Stimulated activated naive CD8-positive, alpha-beta T cell treated with anti-CD3 and anti-CD28 coated beads, Interleukin-15, Interleukin-2, amounts not matched to agents 100 ng/mL and 50 ng/mL, for 24 hours (primary cell): Measurements from ENCODE around the gene ZNF280B.
"Not testable (repeated sequence)": the region's sequence is repeated elsewhere in the genome, so short reads cannot be mapped to it uniquely, and the experiment has no call there.

ENCODE experiments used
- H3K27ac Mint-ChIP-seq: one replicate; pipeline ENCODE4 v1.8.0; 2021; ENCODE audit warnings: mild to moderate bottlenecking, mixed read lengths
- H3K27me3 Mint-ChIP-seq: one replicate; pipeline ENCODE4 v1.8.0; 2021; ENCODE audit warnings: mixed read lengths
- H3K36me3 Mint-ChIP-seq: one replicate; pipeline ENCODE4 v1.8.0; 2021; ENCODE audit warnings: low read depth, mixed read lengths
- H3K4me1 Mint-ChIP-seq: one replicate; pipeline ENCODE4 v1.8.0; 2021; ENCODE audit warnings: low read depth, mixed read lengths
- H3K4me3 Mint-ChIP-seq: one replicate; pipeline ENCODE4 v1.8.0; 2021; ENCODE audit warnings: mild to moderate bottlenecking, mixed read lengths
- H3K9me3 Mint-ChIP-seq: one replicate; pipeline ENCODE4 v1.8.0; 2021; ENCODE audit warnings: mixed read lengths

Gene ZNF280B

DNA sequence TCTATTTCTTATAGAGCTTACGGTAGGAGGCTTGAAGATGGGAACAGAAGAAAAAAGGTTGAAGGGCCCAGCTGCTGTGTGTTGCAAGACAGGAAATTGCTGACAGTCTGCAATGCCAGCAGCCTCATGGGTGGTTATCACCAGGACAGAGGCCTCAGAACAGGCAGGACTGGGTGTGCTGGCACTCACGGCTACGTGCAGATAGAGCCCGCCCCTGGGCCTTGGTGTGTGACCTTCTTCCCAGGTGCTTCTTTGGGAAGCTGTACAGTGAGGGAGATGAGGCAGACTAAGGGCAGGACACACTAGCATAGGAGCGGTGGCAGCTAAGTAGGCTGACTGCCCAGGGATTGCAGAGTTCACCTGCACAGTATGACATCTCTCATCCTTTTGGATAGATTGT is 37.9 kb upstream of the ZNF280B start:
- Mint-ChIP-seq H3K27ac (no peak overlapping the region), H3K9me3 (no peaks in the 10 kb centered on the region), H3K4me1 (no peaks in the 10 kb centered on the region), H3K4me3 (no peak overlapping the region), H3K36me3 (no peaks in the 10 kb centered on the region), H3K27me3 (no peaks in the 10 kb centered on the region)

- Mint-ChIP-seq H3K4me1 (no peaks in the 10 kb centered on the region), H3K27me3 (no peaks in the 10 kb centered on the region), H3K27ac (no peak overlapping the region), H3K4me3 (no peak overlapping the region), H3K9me3 (no peaks in the 10 kb centered on the region), H3K36me3 (no peaks in the 10 kb centered on the region)
These were observed 36.5 kb upstream of the ZNF280B start for GRCh38 chr22:22545084-22545483.

GRCh38 chr22:22538226-22538989 is 29.9 kb upstream of the ZNF280B start:
- Mint-ChIP-seq H3K4me3 (no peak overlapping the region), H3K4me1 (no peaks in the 10 kb centered on the region), H3K27me3 (peaks cover 3% of the 10 kb centered on the region), H3K36me3 (no peaks in the 10 kb centered on the region), H3K9me3 (no peaks in the 10 kb centered on the region), H3K27ac (no peak overlapping the region)

GRCh38 chr22:22536916-22537315 is 28.4 kb upstream of the ZNF280B start:
- H3K4me1 Mint-ChIP-seq = no peaks in the 10 kb centered on the region
- no peak overlapping the region for H3K4me3 Mint-ChIP-seq
- no peaks in the 10 kb centered on the region for H3K36me3 Mint-ChIP-seq
- H3K27ac Mint-ChIP-seq = no peak overlapping the region
- peaks cover 3% of the 10 kb centered on the region for H3K27me3 Mint-ChIP-seq
- H3K9me3 Mint-ChIP-seq = no peaks in the 10 kb centered on the region

DNA sequence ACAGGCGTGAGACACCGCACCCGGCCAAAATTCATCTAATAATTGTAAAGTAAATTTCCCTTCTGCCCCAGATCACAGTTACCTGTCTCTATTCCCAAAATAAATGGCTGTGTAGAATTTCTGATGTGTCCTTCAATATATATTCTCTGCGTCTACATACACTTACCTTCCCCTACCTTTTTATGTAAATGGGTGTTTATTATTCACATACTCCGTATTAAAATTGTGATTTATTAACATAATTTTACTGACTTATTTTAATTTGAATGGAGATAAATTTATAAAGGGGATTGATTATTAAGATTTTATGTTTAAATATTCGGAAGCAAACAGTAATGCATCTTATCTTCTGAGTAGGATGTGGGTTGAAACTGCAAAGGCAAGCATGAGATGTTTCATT is 28.0 kb upstream of the ZNF280B start:
- Mint-ChIP-seq H3K27ac (no peak overlapping the region), H3K27me3 (peaks cover 3% of the 10 kb centered on the region), H3K4me1 (no peaks in the 10 kb centered on the region), H3K36me3 (no peaks in the 10 kb centered on the region), H3K9me3 (no peaks in the 10 kb centered on the region), H3K4me3 (no peak overlapping the region)

DNA sequence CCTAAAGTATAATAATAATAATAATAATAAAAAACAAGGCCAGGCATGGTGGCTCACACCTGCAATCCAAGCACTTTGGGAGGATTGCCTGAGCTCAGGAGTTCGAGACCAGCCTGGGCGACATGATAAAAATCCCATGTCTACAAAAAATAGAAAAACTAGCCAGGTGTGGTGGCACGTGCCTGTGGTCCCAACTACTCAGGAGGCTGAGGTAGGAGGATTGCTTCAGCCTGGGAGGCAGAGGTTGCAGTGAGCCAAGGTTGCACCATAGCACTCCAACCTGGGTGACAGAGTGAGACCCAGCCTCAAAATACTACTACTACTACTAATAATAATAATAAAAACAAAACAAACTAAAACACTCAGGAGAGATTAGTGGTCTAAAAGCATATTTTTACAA is 27.1 kb upstream of the ZNF280B start:
- H3K4me1 Mint-ChIP-seq = no peaks in the 10 kb centered on the region
- no peaks in the 10 kb centered on the region for H3K36me3 Mint-ChIP-seq
- peaks cover 3% of the 10 kb centered on the region for H3K27me3 Mint-ChIP-seq
- no peak overlapping the region for H3K4me3 Mint-ChIP-seq
- H3K9me3 Mint-ChIP-seq = no peaks in the 10 kb centered on the region
- H3K27ac Mint-ChIP-seq = no peak overlapping the region

GRCh38 chr22:22534604-22535415 is 26.3 kb upstream of the ZNF280B start:
- Mint-ChIP-seq H3K36me3 (no peaks in the 10 kb centered on the region), H3K4me1 (no peaks in the 10 kb centered on the region), H3K9me3 (no peaks in the 10 kb centered on the region), H3K27me3 (peaks cover 3% of the 10 kb centered on the region), H3K4me3 (no peak overlapping the region), H3K27ac (no peak overlapping the region)

DNA sequence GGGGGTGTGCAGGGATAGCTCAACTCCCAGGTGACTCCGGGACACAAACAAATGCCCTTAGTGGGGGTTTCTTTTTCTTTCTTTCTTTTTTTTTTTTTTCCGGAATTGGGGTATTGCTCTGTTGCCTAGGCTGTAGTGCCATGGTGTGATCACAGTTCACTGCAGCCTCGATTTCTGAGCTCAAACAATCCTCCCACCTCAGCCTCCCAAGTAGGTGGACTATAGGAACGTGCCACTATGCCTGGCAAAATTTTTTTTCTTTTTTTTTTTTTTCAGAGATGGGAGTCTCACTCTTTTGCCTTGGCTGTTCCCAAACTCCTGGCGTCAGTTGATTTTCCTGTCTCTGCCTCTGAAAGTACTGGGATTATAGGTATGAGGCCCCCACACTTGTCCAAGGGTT is 25.3 kb upstream of the ZNF280B start:
- Mint-ChIP-seq H3K27me3 (peaks cover 10% of the 10 kb centered on the region), H3K27ac (no peak overlapping the region), H3K36me3 (no peaks in the 10 kb centered on the region), H3K4me3 (no peak overlapping the region), H3K4me1 (no peaks in the 10 kb centered on the region), H3K9me3 (no peaks in the 10 kb centered on the region)

DNA sequence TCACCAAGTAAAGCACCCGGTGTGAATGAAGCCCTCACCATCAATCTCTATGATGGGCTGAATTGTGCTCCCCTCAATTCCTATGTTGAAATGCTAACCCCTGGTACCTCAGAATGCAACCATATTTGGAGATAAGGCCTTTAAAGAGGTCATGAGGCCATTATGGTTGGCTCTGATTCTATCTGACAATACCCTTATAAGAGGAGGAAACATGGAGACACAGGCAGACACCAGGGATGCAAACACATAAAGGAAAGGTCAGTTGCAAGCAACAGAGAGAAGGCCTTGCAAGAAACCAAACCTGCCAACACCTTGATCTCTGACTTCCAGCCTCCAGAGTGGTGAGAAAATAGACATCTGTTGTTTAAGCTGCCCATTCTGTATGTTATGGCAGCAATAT is 24.9 kb upstream of the ZNF280B start:
- Mint-ChIP-seq H3K4me3 (no peak overlapping the region), H3K4me1 (no peaks in the 10 kb centered on the region), H3K36me3 (no peaks in the 10 kb centered on the region), H3K9me3 (no peaks in the 10 kb centered on the region), H3K27me3 (peaks cover 7% of the 10 kb centered on the region), H3K27ac (no peak overlapping the region)

- H3K9me3 Mint-ChIP-seq, H3K4me3 Mint-ChIP-seq, H3K36me3 Mint-ChIP-seq, H3K27ac Mint-ChIP-seq, H3K27me3 Mint-ChIP-seq, H3K4me1 Mint-ChIP-seq: not testable (repeated sequence)
These were observed 24.1 kb upstream of the ZNF280B start for GRCh38 chr22:22532547-22533071.

DNA sequence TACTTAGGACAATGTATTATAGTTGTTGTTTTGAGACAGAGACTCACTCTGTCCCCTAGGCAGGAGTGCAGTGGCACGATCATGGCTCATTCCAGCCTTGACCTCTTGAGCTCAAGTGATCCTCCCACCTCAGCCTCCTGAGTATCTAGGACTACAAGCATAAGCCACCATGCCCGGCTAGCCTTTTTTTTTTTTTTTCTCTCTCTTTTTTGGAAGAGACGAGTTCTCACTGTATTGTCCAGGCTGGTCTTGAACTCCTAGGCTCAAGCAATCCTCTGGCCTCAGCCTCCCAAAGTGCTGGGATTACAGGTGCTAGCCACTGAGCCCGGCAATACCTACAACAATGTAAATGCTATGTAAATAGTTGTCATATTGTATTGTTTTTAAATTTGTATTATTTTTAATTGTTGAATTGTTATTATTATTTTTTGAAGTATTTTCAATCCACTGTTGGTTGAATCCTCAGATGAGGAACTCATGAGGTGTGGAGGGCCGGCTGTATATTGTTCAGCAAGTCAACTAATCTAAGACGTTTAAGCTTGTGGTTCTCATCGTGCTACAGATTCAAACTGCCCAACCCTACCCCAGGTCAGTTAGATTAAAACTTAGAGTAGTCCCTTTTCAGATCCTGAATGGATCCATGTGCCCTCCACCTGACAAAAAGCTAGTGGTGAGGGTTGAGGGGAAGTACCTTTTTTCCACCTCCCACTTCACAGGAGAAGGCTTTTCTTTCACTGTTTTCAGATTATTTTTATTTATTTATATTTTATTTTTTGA is 23.4 kb upstream of the ZNF280B start:
- Mint-ChIP-seq H3K4me1 (no peaks in the 10 kb centered on the region), H3K36me3 (no peaks in the 10 kb centered on the region), H3K9me3 (no peaks in the 10 kb centered on the region), H3K4me3 (no peak overlapping the region), H3K27ac (no peak overlapping the region), H3K27me3 (peaks cover 7% of the 10 kb centered on the region)

GRCh38 chr22:22528780-22529179 is 20.2 kb upstream of the ZNF280B start:
- no peak overlapping the region for H3K27ac Mint-ChIP-seq
- H3K4me1 Mint-ChIP-seq = no peaks in the 10 kb centered on the region
- no peaks in the 10 kb centered on the region for H3K36me3 Mint-ChIP-seq
- peaks cover 11% of the 10 kb centered on the region for H3K27me3 Mint-ChIP-seq
- H3K9me3 Mint-ChIP-seq = no peaks in the 10 kb centered on the region
- no peak overlapping the region for H3K4me3 Mint-ChIP-seq

- Mint-ChIP-seq H3K27me3 (peaks cover 14% of the 10 kb centered on the region), H3K4me1 (no peaks in the 10 kb centered on the region), H3K9me3 (no peaks in the 10 kb centered on the region), H3K4me3 (no peak overlapping the region), H3K27ac (no peak overlapping the region), H3K36me3 (no peaks in the 10 kb centered on the region)
These were observed 18.8 kb upstream of the ZNF280B start for GRCh38 chr22:22527312-22527711.

GRCh38 chr22:22526125-22526912 is 17.8 kb upstream of the ZNF280B start:
- Mint-ChIP-seq H3K27ac (no peak overlapping the region), H3K4me3 (no peak overlapping the region), H3K27me3 (peaks cover 14% of the 10 kb centered on the region)

More at GRCh38 chr22:22526125-22526912, 17.8 kb upstream of the ZNF280B start:
- no peaks in the 10 kb centered on the region for H3K9me3 Mint-ChIP-seq
- H3K36me3 Mint-ChIP-seq = no peaks in the 10 kb centered on the region
- no peaks in the 10 kb centered on the region for H3K4me1 Mint-ChIP-seq
